HG03575 (cell line): ENCODE measurements around the gene NPIPA2.
"Not testable (repeated sequence)": the region's sequence is repeated elsewhere in the genome, so short reads cannot be mapped to it uniquely, and the experiment has no call there.

ENCODE experiments used
- ATAC-seq: cut with Tn5 transposase; IDR thresholded peaks from one replicate; pipeline ENCODE4 v1.9.1; 2021; ENCODE audit not compliant: unreplicated experiment, insufficient number of reproducible peaks, low FRiP score; ENCODE audit errors: extremely low read depth

NPIPA2 gene

DNA sequence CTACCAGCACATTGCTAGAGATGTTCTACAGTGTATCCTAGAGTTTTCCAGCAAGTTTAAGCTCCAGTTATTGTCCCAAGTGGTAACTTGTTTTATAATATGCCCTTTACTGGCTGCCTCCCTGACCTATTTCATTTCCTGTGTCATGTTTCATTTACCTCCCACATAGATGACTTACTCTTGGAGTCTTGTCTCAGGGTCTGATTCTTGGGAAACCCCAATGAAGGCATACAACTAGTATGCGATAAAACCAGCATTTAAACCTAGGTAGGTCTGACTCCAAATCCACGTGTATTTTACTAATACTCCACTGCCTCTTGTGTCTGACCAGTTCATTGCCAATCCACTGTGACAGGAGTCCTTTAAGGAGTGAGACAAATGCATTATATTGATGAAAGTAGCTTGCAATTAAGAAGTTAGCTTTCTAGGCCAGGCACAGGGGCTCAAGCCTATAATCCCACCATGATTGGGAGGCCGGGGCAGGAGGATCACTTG lies 64.9 kb downstream of the NPIPA2 start:
- not testable (repeated sequence) for ATAC-seq

DNA sequence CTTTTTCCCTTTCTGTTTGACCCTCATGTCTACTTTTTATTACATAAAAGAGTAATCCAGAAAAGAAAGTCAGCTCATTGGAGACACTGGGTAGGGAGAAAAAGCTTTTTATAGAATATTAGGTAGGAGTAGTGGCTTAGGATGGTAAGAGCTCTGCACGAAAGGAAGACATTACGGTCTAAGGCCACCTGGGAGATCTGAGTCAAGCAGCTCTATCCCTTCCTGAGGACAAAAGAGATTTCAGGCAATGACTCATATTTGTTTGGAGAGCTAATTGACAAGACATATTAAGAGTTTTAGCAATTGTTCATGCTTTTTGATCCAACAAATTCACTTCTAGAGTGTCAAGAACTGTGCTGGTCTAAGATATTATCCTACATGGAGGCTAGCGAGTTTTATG lies 71.6 kb downstream of the NPIPA2 start:
- ATAC-seq, result not testable (repeated sequence)
